GM10266 (cell line): Measurements from ENCODE around the gene MICAL1.
A peak's percentile ranks its signal among the peaks of the same experiment; 100 is the strongest.

Experiments
- DNase-seq: peaks from one replicate; pipeline ENCODE4 v3.0.0; 2012; ENCODE audit errors: extremely low spot score
- CTCF ChIP-seq: IDR thresholded peaks from 2 replicates; pipeline ENCODE4 v1.5.1; 2012; ENCODE audit warnings: mild to moderate bottlenecking, low read depth; ENCODE audit not compliant: control insufficient read depth, insufficient read depth; ENCODE audit errors: missing control alignments

The MICAL1 gene

GRCh38 chr6:109421184-109421583 is 34.4 kb downstream of the MICAL1 start:
- no peak for TF ChIP-seq CTCF
- DNase-seq, result no peak

GRCh38 chr6:109420751-109421150 is 34.8 kb downstream of the MICAL1 start:
- TF ChIP-seq CTCF, result no peak
- no peak for DNase-seq

GRCh38 chr6:109417646-109418045 is 37.9 kb downstream of the MICAL1 start:
- no peak for TF ChIP-seq CTCF
- DNase-seq, result no peak

GRCh38 chr6:109411034-109411433 is 44.5 kb downstream of the MICAL1 start:
- no peak for TF ChIP-seq CTCF

GRCh38 chr6:109406196-109406595 is 49.4 kb downstream of the MICAL1 start:
- no peak for TF ChIP-seq CTCF
- DNase-seq, result no peak

More at GRCh38 chr6:109411034-109411433, 44.5 kb downstream of the MICAL1 start:
- DNase-seq, result no peak

GRCh38 chr6:109397020-109397419 is 58.6 kb downstream of the MICAL1 start:
- no peak for DNase-seq
- TF ChIP-seq CTCF, result peak; percentile 20

- TF ChIP-seq CTCF, result no peak
- no peak for DNase-seq
Observed at GRCh38 chr6:109396046-109396718, 59.4 kb downstream of the MICAL1 start.
